Karpas-422 (cell line): ENCODE results near the gene RNF167. TPM values are rescaled to one million over a fixed set of nuclear protein-coding genes. Genes with fewer than 3 reads are reported as not detected.

ENCODE experiments used
- DNase-seq: peaks from one replicate; pipeline ENCODE4 v3.0.0-alpha.2; 2015
- H2AFZ ChIP-seq: fragments of 200-600 bp; sonication (generic); 2 replicates; pipeline ENCODE4 v1.6.1; 2014; ENCODE audit warnings: antibody characterized with exemption, low read length, mixed read lengths
- H3K27ac ChIP-seq: fragments of 200-600 bp; sonication (generic); 2 replicates; pipeline ENCODE4 v1.5.1; 2014; ENCODE audit warnings: mild to moderate bottlenecking, low read length, moderate library complexity
- H3K27me3 ChIP-seq: fragments of 200-600 bp; sonication (generic); 2 replicates; pipeline ENCODE4 v1.6.1; 2014; ENCODE audit warnings: low read length, mixed read lengths
- H3K36me3 ChIP-seq: fragments of 200-600 bp; sonication (generic); 2 replicates; pipeline ENCODE4 v1.6.1; 2014; ENCODE audit warnings: low read length, mixed read lengths; ENCODE audit not compliant: insufficient read depth
- H3K4me1 ChIP-seq: fragments of 200-600 bp; sonication (generic); 2 replicates; pipeline ENCODE4 v1.6.1; 2014; ENCODE audit warnings: mild to moderate bottlenecking, low read length, mixed read lengths
- H3K4me2 ChIP-seq: fragments of 200-600 bp; sonication (generic); 2 replicates; pipeline ENCODE4 v1.6.1; 2014; ENCODE audit warnings: low read length, low read depth, mild to moderate bottlenecking; ENCODE audit not compliant: poor library complexity, severe bottlenecking
- H3K4me3 ChIP-seq: fragments of 200-600 bp; sonication (generic); 2 replicates; pipeline ENCODE4 v1.5.1; 2014; ENCODE audit warnings: mild to moderate bottlenecking, antibody characterized with exemption, low read length, mixed read lengths
- H3K79me2 ChIP-seq: fragments of 200-600 bp; sonication (generic); 2 replicates; pipeline ENCODE4 v1.6.1; 2014; ENCODE audit warnings: mild to moderate bottlenecking, low read length, mixed read lengths
- H3K9ac ChIP-seq: fragments of 200-600 bp; sonication (generic); 2 replicates; pipeline ENCODE4 v1.6.0; 2014; ENCODE audit warnings: low read length
- H3K9me2 ChIP-seq: fragments of 200-600 bp; sonication (generic), shearing (Covaris generic); replicated peaks from 2 replicates; pipeline ENCODE4 v1.6.0; 2014; ENCODE audit warnings: mild to moderate bottlenecking, low read length, moderate library complexity; ENCODE audit not compliant: insufficient read depth
- H3K9me3 ChIP-seq: fragments of 300-700, 200-600 bp; sonication (generic); 2 replicates; pipeline ENCODE4 v1.6.1; 2014; ENCODE audit warnings: low read length, mixed read lengths
- H4K20me1 ChIP-seq: fragments of 200-600 bp; sonication (generic); 2 replicates; pipeline ENCODE4 v1.6.1; 2014; ENCODE audit warnings: mild to moderate bottlenecking, antibody characterized with exemption, low read length, low read depth; ENCODE audit not compliant: insufficient read depth
- total RNA-seq: library from RNA; depleted of rRNA; stranded (reverse); fragments of >200 nt; shearing (Covaris generic); gene quantifications from 2 replicates; pipeline ENCODE4 v1.2.3, GENCODE V29; 2014; ENCODE audit warnings: low replicate concordance; rRNA removed

Gene RNF167
- total RNA-seq, result 49.9 and 50.5 TPM in 2 replicates

GRCh38 chr17:4939796-4940554, at the start of gene RNF167, which contains the start of gene SLC25A11:
TSS of gene RNF167 (plus strand) at chr17:4940268. CDS start at chr17:4940910, 642 bp downstream.
TSS of gene SLC25A11 (minus strand) at chr17:4940046. CDS start at chr17:4939910, 136 bp downstream.
- H2AFZ ChIP-seq, result peak within 1 kb of the TSS; percentile 44; the same call in 1 of the 2 replicates
- H4K20me1 ChIP-seq, result peaks cover 5% of the 10 kb centered on the region; the same call in 1 of the 2 replicates
- H3K9me2 ChIP-seq, result no peaks in the 10 kb centered on the region
- H3K4me3 ChIP-seq, result peak within 1 kb of the TSS; percentile 96
- H3K4me2 ChIP-seq, result peak within 1 kb of the TSS; percentile 94
- peak; percentile 100 for DNase-seq
- peak within 1 kb of the TSS; percentile 95 for H3K9ac ChIP-seq
- peaks cover 56% of the 10 kb centered on the region for H3K79me2 ChIP-seq
- H3K27me3 ChIP-seq, result no peaks in the 10 kb centered on the region
- H3K27ac ChIP-seq, result peak within 1 kb of the TSS; percentile 91
- H3K36me3 ChIP-seq, result peaks cover 24% of the 10 kb centered on the region
- H3K9me3 ChIP-seq, result no peaks in the 10 kb centered on the region
- peaks cover 47% of the 10 kb centered on the region for H3K4me1 ChIP-seq

- Histone ChIP-seq H3K79me2 (no peaks in the 10 kb centered on the region), H3K4me2 (no peak overlapping the region), H3K36me3 (0 out of 2 replicates have a peak, but pooled peaks cover 7% of the 10 kb centered on the region), H3K9ac (no peak overlapping the region), H4K20me1 (0 out of 2 replicates have a peak, but pooled peaks cover 3% of the 10 kb centered on the region), H2AFZ (no peak overlapping the region), H3K27me3 (no peaks in the 10 kb centered on the region), H3K4me3 (no peak overlapping the region), H3K9me2 (no peaks in the 10 kb centered on the region), H3K4me1 (no peaks in the 10 kb centered on the region), H3K27ac (no peak overlapping the region), H3K9me3 (no peaks in the 10 kb centered on the region)
- DNase-seq, result no peak
These were observed 48.4 kb upstream of the RNF167 start for GRCh38 chr17:4891411-4892410.

DNA sequence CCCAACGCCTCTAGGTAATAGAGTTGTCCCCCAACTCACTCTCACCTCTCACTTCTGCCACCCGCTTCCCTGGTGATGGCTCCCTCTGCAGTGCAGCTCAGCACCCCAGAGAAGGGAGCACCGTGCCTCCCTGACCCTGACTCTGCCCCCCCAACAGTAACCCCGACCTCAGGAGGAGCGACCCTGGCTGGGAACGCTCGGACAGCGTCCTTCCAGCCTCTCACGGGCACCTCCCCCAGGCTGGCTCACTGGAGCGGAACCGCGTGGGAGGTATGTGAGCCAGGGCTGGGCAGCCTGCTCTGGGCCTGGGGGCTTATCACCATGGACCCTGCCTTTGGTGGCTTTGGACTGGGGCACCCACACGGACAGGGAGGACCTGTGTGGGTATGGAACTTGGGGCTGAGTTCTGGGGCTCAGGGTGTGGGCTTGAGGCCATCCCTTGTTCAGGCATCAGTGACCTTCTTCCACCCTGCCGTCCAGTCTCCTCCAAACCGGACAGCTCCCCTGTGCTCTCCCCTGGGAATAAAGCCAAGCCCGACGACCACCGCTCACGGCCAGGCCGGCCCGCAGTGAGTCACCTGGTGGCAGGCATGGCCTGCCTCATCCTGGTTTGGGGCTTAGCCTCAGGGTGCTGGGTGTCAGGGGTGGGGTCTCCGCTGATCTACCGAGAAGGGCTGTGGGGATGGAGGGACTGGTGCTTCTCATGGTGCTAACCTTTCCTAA, 47.4 kb upstream of the RNF167 start:
- H3K4me3 ChIP-seq, result no peak overlapping the region
- H3K27me3 ChIP-seq, result no peaks in the 10 kb centered on the region
- DNase-seq, result no peak
- H3K4me2 ChIP-seq, result no peak overlapping the region
- 0 out of 2 replicates have a peak, but pooled peaks cover 3% of the 10 kb centered on the region for H4K20me1 ChIP-seq
- no peaks in the 10 kb centered on the region for H3K9me2 ChIP-seq
- H3K9ac ChIP-seq, result no peak overlapping the region
- H3K9me3 ChIP-seq, result no peaks in the 10 kb centered on the region
- no peak overlapping the region for H2AFZ ChIP-seq
- no peaks in the 10 kb centered on the region for H3K79me2 ChIP-seq
- H3K4me1 ChIP-seq, result no peaks in the 10 kb centered on the region
- no peak overlapping the region for H3K27ac ChIP-seq
- H3K36me3 ChIP-seq, result 0 out of 2 replicates have a peak, but pooled peaks cover 7% of the 10 kb centered on the region

DNA sequence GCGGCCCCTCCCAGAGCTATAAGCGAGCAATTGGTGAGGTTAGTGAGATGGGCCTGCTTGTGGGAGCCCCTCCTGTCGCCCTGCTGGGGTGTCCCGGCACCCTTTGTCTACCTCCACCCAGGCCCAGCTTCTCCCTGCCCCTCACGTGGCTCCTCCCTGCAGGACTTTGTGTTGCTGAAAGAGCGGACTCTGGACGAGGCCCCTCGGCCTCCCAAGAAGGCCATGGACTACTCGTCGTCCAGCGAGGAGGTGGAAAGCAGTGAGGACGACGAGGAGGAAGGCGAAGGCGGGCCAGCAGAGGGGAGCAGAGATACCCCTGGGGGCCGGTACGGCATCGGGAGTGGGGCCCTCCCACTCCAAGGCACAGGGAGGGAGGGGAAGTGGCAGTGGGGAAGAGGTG, 46.8 kb upstream of the RNF167 start:
- Histone ChIP-seq H3K4me1 (no peaks in the 10 kb centered on the region), H3K36me3 (0 out of 2 replicates have a peak, but pooled peaks cover 7% of the 10 kb centered on the region), H3K9me3 (no peaks in the 10 kb centered on the region), H3K9ac (no peak overlapping the region), H3K79me2 (no peaks in the 10 kb centered on the region), H2AFZ (no peak overlapping the region), H3K27ac (no peak overlapping the region), H3K27me3 (no peaks in the 10 kb centered on the region), H4K20me1 (0 out of 2 replicates have a peak, but pooled peaks cover 3% of the 10 kb centered on the region), H3K4me2 (no peak overlapping the region), H3K9me2 (no peaks in the 10 kb centered on the region), H3K4me3 (no peak overlapping the region)
- no peak for DNase-seq

DNA sequence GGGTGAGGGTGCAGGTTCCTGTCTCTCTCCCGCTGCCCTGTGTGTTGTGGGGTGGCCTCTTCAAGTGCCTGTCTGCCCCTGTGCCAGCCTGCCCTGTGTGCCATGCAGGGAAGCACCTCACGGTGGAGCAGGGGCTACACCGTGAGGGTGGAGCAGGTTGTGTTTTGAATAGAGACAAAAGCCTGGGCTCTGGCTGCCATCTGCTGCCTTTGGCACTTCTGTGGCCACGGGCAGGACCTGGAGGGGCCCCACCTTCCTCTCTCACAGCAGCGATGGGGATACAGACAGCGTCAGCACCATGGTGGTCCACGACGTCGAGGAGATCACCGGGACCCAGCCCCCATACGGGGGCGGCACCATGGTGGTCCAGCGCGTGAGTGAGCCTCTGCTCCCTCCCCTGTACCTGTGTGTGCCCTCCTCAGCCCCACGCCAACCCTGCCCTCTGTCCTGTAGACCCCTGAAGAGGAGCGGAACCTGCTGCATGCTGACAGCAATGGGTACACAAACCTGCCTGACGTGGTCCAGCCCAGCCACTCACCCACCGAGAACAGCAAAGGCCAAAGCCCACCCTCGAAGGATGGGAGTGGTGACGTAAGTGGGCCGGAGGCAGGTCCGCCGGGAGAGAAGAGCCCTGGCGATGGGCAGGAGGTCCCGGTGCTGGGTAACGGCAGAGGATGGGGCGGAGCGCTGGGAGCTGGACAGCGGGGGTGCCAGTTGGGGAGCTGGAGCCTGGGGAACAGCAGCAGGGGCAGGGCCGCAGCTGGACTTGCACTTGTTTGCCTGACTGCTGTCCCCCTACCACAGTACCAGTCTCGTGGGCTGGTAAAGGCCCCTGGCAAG, 46.1 kb upstream of the RNF167 start:
- Histone ChIP-seq H3K36me3 (0 out of 2 replicates have a peak, but pooled peaks cover 7% of the 10 kb centered on the region), H3K79me2 (no peaks in the 10 kb centered on the region), H3K4me1 (no peaks in the 10 kb centered on the region), H4K20me1 (0 out of 2 replicates have a peak, but pooled peaks cover 3% of the 10 kb centered on the region), H3K9ac (no peak overlapping the region), H3K9me2 (no peaks in the 10 kb centered on the region), H3K9me3 (no peaks in the 10 kb centered on the region), H2AFZ (no peak overlapping the region), H3K27me3 (no peaks in the 10 kb centered on the region), H3K27ac (no peak overlapping the region), H3K4me2 (no peak overlapping the region), H3K4me3 (no peak overlapping the region)
- no peak for DNase-seq

DNA sequence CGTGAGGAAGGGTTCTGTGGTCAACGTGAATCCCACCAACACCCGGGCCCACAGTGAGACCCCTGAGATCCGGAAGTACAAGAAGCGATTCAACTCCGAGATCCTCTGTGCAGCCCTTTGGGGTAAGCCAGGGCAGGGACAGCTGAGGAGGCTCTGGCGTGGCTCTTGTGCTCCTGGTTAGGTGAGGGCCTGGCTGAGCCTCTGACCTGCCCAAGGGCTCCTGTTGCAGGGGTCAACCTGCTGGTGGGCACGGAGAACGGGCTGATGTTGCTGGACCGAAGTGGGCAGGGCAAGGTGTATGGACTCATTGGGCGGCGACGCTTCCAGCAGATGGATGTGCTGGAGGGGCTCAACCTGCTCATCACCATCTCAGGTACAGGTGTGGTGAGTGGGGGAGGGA, 44.9 kb upstream of the RNF167 start:
- no peaks in the 10 kb centered on the region for H4K20me1 ChIP-seq
- no peaks in the 10 kb centered on the region for H3K4me1 ChIP-seq
- no peak overlapping the region for H3K4me3 ChIP-seq
- H2AFZ ChIP-seq, result no peak overlapping the region
- H3K9me3 ChIP-seq, result no peaks in the 10 kb centered on the region
- DNase-seq, result no peak
- H3K27ac ChIP-seq, result no peak overlapping the region
- no peaks in the 10 kb centered on the region for H3K9me2 ChIP-seq
- H3K36me3 ChIP-seq, result 0 out of 2 replicates have a peak, but pooled peaks cover 7% of the 10 kb centered on the region
- no peaks in the 10 kb centered on the region for H3K27me3 ChIP-seq
- no peak overlapping the region for H3K9ac ChIP-seq
- H3K79me2 ChIP-seq, result no peaks in the 10 kb centered on the region
- H3K4me2 ChIP-seq, result no peak overlapping the region
